Psoas muscle (tissue), 8 donors: ENCODE results near the gene NAA16. TPM values are rescaled to one million over a fixed set of nuclear protein-coding genes. Genes with fewer than 3 reads are reported as not detected.

Source experiments
- ATAC-seq, 4 donors: fragments of 200-7000 bp; cut with Tn5 transposase; one replicate each; pipeline ENCODE4 v1.9.1; 2020; ENCODE audit warnings: moderate library complexity in 3 of 4, mild to moderate bottlenecking in 2 of 4
- DNase-seq, 2 donors: peaks; one replicate each; pipeline ENCODE4 v3.0.0-alpha.2; 2020
- H3K27ac ChIP-seq: fragments of 200-600 bp; one replicate; pipeline ENCODE4 v1.8.0; 2022
- H3K27me3 ChIP-seq, 3 donors: fragments of 200-600 bp in 1 of 3; one replicate each; pipeline versions ENCODE4 v1.6.1 to v1.8.0; 2013 to 2022; ENCODE audit warnings: low read length in 2 of 3, mild to moderate bottlenecking in 2 of 3, moderate library complexity in 1 of 3; ENCODE audit not compliant: insufficient read depth in 3 of 3
- H3K36me3 ChIP-seq, 2 donors: fragments of 200-600 bp in 1 of 2; one replicate each; pipeline versions ENCODE4 v1.6.1 to v1.8.0; 2013 to 2022; ENCODE audit warnings: low read depth in 1 of 2, mild to moderate bottlenecking in 1 of 2, moderate library complexity in 1 of 2; ENCODE audit not compliant: insufficient read depth in 1 of 2
- H3K4me1 ChIP-seq: fragments of 200-600 bp; one replicate; pipeline ENCODE4 v1.8.0; 2022
- H3K4me3 ChIP-seq: fragments of 200-600 bp; one replicate; pipeline ENCODE4 v1.8.0; 2022; ENCODE audit warnings: mild to moderate bottlenecking
- H3K9me3 ChIP-seq: fragments of 200-600 bp; one replicate; pipeline ENCODE4 v1.8.0; 2022
- CTCF ChIP-seq: fragments of 200-600 bp; IDR thresholded peaks from one replicate; pipeline ENCODE4 v1.8.0; 2022; ENCODE audit warnings: antibody characterized with exemption
- WGBS, 3 donors: extraction: QIAGEN DNeasy Blood & Tissue Kit; methylation state at CpG; one replicate each; pipeline versions ENCODE4 v1.1.6 to v1.1.7; 2013; 5-methylcytosine and 5-hydroxymethylcytosine counted together
- intact Hi-C, 2 donors: fragments of 100-400 bp; cut with DNase I; formaldehyde crosslinking; loops; one replicate each; pipeline versions ENCODE4 v1.11.0 to v1.14.2; 2022
- polyA plus RNA-seq, 3 donors: library from polyadenylated mRNA; stranded (reverse); fragments of 200-250 nt; gene quantifications; one replicate each; pipeline ENCODE4 v1.2.3, GENCODE V29; 2013
- total RNA-seq, 4 donors: library from RNA; stranded (reverse); fragmentation: NEBNext Ultra II Directional in 2 of 4; extraction: Animal tissue kit (Norgen Biotek cat#: 25700) in 2 of 4; gene quantifications; one replicate each; pipeline versions ENCODE4 v1.2.1 to v1.2.4, GENCODE V29; 2021 to 2023
- donor health status: healthy with polysubstance abuse.
- donor health status: DM: no; HTN: no; CAD: no; lungs with moderate emphysema.
- donor health status: Bipolar disorder and iron deficiency.
- donor health status: healthy.
- donor health status: DM: yes; HTN: yes; CAD: no.
- donor health status: DM: no; HTN: no; CAD: no.
- donor health status: DM: no; HTN: no; CAD: no.
- donor health status: DM: yes; HTN: yes; CAD: no.

NAA16 gene
- total and polyA plus RNA-seq, 7 donors, result 3.5 to 22.3 (median 8.1) TPM

- DNase-seq (no peak), ATAC-seq (no peak)
- 48 to 73% (median 57%) methylated on average over 3 of the region's 3 CpGs for WGBS, 3 donors
- Histone ChIP-seq H3K27me3 (no peaks in the 10 kb centered on the region), H3K27ac (no peak overlapping the region), H3K4me1 (no peaks in the 10 kb centered on the region), H3K4me3 (no peak overlapping the region), H3K9me3 (no peaks in the 10 kb centered on the region), H3K36me3 (no peaks in the 10 kb centered on the region)
- TF ChIP-seq CTCF, result no peak
- intact Hi-C loops, result no loop called here
These were observed 96.3 kb downstream of the NAA16 start for GRCh38 chr13:41407380-41407779.

DNA sequence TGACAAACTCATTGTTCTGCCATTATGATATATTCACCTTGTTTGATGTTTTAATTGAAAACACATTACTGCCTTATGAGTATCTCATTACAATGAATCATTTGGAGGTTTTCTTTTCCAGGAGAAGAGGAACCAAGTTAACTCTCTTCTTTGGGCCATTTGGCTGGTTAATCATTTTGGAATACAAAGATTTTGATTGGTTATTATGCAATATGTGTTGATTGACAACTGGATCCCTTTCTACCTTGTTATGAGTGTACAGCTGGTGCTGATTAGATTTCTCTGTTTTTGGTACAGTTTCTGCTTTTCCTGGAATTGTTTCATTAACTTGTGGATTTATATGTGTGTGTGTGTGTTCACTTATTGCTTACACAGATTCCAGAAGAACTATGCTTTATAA is 97.1 kb downstream of the NAA16 start:
- Histone ChIP-seq H3K27ac (no peak overlapping the region), H3K27me3 (no peaks in the 10 kb centered on the region), H3K4me3 (no peak overlapping the region), H3K36me3 (no peaks in the 10 kb centered on the region), H3K4me1 (no peaks in the 10 kb centered on the region), H3K9me3 (no peaks in the 10 kb centered on the region)
- TF ChIP-seq CTCF, result no peak
- ATAC-seq (no peak), DNase-seq (no peak)
- intact Hi-C loops, result no loop called here

GRCh38 chr13:41408746-41409145 is 97.7 kb downstream of the NAA16 start:
- ATAC-seq (no peak), DNase-seq (no peak)
- no peaks in the 10 kb centered on the region for H3K9me3 ChIP-seq
- H3K27ac ChIP-seq, result no peak overlapping the region
- no peak overlapping the region for H3K4me3 ChIP-seq
- H3K4me1 ChIP-seq, result no peaks in the 10 kb centered on the region
- H3K36me3 ChIP-seq, result no peaks in the 10 kb centered on the region
- no peaks in the 10 kb centered on the region for H3K27me3 ChIP-seq
- no peak for TF ChIP-seq CTCF
- intact Hi-C loops, result no loop called here
- WGBS, 3 donors, result 34 to 60% (median 35%) methylated on average over 1 of the region's 1 CpG

DNA sequence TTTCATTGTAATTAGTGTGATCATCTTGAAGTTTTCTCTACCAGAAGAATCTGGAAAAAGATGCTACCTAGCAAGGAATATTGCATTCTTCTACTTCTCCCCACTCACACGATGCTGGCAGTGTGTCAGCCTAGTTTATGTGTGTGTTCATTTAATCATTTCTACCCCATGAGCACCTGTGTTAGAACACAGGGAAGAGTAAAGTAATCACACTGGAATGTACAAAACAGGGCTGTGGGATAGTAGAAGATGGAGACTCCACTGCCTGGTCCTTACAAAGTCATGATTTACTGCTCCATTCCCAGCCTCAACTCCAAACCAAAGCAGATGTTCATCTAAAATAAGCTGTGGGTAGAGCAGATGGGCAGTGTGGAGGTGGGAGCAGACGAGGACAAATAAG is 98.5 kb downstream of the NAA16 start:
- no peak for TF ChIP-seq CTCF
- ATAC-seq (no peak), DNase-seq (no peak)
- intact Hi-C loops, result no loop called here
- 52 to 73% (median 65%) methylated on average over 2 of the region's 2 CpGs for WGBS, 3 donors
- Histone ChIP-seq H3K4me3 (no peak overlapping the region), H3K36me3 (no peaks in the 10 kb centered on the region), H3K4me1 (no peaks in the 10 kb centered on the region), H3K27ac (no peak overlapping the region), H3K9me3 (no peaks in the 10 kb centered on the region), H3K27me3 (no peaks in the 10 kb centered on the region)

GRCh38 chr13:41411060-41411459 is 100.0 kb downstream of the NAA16 start:
- TF ChIP-seq CTCF, result no peak
- intact Hi-C loops, result no loop called here
- ATAC-seq (no peak), DNase-seq (no peak)
- H3K36me3 ChIP-seq, result no peaks in the 10 kb centered on the region
- no peak overlapping the region for H3K27ac ChIP-seq
- H3K27me3 ChIP-seq, result no peaks in the 10 kb centered on the region
- no peak overlapping the region for H3K4me3 ChIP-seq
- 85 to 87% (median 86%) methylated on average over 5 of the region's 5 CpGs for WGBS, 3 donors
- H3K4me1 ChIP-seq, result no peaks in the 10 kb centered on the region
- no peaks in the 10 kb centered on the region for H3K9me3 ChIP-seq
